Right cardiac atrium (tissue), 5 donors: ENCODE measurements around the gene POLR2C. TPM values are rescaled to one million over a fixed set of nuclear protein-coding genes. Genes with fewer than 3 reads are reported as not detected.

Experiments
- ATAC-seq, 2 donors: fragments of 200-7000 bp; cut with Tn5 transposase; one replicate each; pipeline versions ENCODE4 v1.8.0 to v1.9.1; 2020; ENCODE audit warnings: moderate library complexity in 2 of 2, mild to moderate bottlenecking in 1 of 2
- DNase-seq, 3 donors: peaks; one replicate each; pipeline ENCODE4 v3.0.0-alpha.2; 2020
- H3K27ac ChIP-seq: one replicate; pipeline ENCODE4 v1.5.1; 2013; ENCODE audit warnings: mild to moderate bottlenecking, low read length, control low read depth, moderate library complexity
- H3K27me3 ChIP-seq: one replicate; pipeline ENCODE4 v1.6.1; 2013; ENCODE audit not compliant: control insufficient read depth, insufficient read depth
- H3K4me1 ChIP-seq: one replicate; pipeline ENCODE4 v1.6.1; 2013; ENCODE audit warnings: low read length; ENCODE audit not compliant: control insufficient read depth, insufficient read depth
- H3K4me3 ChIP-seq: one replicate; pipeline ENCODE4 v1.5.1; 2013; ENCODE audit warnings: low read length, control low read depth
- H3K9me3 ChIP-seq: one replicate; pipeline ENCODE4 v1.6.1; 2013; ENCODE audit warnings: low read length; ENCODE audit not compliant: control insufficient read depth
- WGBS: extraction: QIAGEN DNeasy Blood & Tissue Kit; methylation state at CpG from one replicate; pipeline ENCODE4 v1.1.7; 2013; 5-methylcytosine and 5-hydroxymethylcytosine counted together
- intact Hi-C, 4 donors: fragments of 100-400 bp; cut with DNase I; formaldehyde crosslinking; loops; one replicate each; pipeline versions ENCODE4 v1.11.0 to v1.14.0; 2022 to 2023
- polyA plus RNA-seq: library from polyadenylated mRNA; stranded (reverse); fragments of 200-250 nt; gene quantifications from one replicate; pipeline ENCODE4 v1.2.3, GENCODE V29; 2013
- total RNA-seq, 4 donors: library from RNA; stranded (reverse); fragmentation: NEBNext Ultra II Directional; extraction: Animal tissue kit (Norgen Biotek cat#: 25700); gene quantifications; one replicate each; pipeline ENCODE4 v1.2.1, GENCODE V29; 2021
- donor health status: healthy with polysubstance abuse.
- donor health status: DM: no; HTN: yes; CAD: no.
- donor health status: DM: no; HTN: no; CAD: no.
- donor health status: DM: no; HTN: yes; CAD: no; lungs with severe emphysema.
- donor health status: DM: yes; HTN: yes; CAD: no.

The POLR2C gene
- total and polyA plus RNA-seq, 5 donors = 36.8 to 47.7 (median 41.7) TPM

DNA sequence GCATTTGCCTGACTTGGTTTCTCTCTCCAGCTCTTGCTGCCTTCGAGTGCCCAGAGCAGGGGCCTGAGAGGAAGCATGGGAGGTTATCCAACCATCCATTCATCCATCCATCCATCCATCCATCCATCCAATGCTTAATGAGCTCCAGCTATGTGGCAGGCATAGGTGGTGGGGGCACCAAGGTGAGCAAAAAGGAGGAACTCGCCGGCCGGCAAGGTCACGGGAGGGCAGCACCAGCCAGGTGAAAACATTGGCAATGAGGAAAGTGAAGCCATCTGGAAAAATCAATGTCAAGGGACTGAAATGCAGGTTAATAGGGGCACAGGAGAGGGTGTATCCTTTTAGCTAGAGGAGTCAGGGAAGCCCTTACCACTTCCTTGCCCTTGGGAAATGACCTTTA, 42.0 kb downstream of the POLR2C start:
- H3K9me3 ChIP-seq = no peaks in the 10 kb centered on the region
- H3K4me1 ChIP-seq = no peaks in the 10 kb centered on the region
- H3K4me3 ChIP-seq = no peak overlapping the region
- ATAC-seq (no peak), DNase-seq (peak in 1 of 3 donors; percentile 2)
- intact Hi-C loops = no loop called here
- H3K27ac ChIP-seq = no peak overlapping the region
- H3K27me3 ChIP-seq = no peaks in the 10 kb centered on the region
- 87% methylated on average over 5 of the region's 5 CpGs for WGBS

DNA sequence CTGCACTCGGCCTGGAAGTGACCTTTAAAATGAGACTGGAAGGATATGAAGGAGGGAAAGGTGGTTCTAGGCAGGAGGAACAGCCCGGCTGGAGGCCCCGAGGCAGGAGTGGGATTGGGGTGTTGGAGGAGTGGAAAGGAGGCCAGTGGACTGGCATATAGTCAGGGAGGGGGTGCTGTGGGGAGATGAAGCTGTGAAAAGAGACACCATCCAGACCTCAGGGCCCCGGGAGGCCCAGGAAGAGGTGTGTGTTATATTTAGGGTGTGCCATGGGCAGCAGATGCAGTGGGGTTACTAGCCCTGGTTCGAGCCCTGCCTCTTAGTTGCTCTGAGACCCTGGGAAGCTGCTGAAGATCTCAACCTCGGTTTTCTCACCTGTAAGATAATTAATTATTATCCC, 42.7 kb downstream of the POLR2C start:
- Histone ChIP-seq H3K4me1 (no peaks in the 10 kb centered on the region), H3K4me3 (no peak overlapping the region), H3K27me3 (no peaks in the 10 kb centered on the region), H3K27ac (no peak overlapping the region), H3K9me3 (no peaks in the 10 kb centered on the region)
- WGBS = 80% methylated on average over 6 of the region's 6 CpGs
- ATAC-seq = no peak
- DNase-seq = peak; percentile 1 to 39 (median 13)
- intact Hi-C loops = no loop called here

DNA sequence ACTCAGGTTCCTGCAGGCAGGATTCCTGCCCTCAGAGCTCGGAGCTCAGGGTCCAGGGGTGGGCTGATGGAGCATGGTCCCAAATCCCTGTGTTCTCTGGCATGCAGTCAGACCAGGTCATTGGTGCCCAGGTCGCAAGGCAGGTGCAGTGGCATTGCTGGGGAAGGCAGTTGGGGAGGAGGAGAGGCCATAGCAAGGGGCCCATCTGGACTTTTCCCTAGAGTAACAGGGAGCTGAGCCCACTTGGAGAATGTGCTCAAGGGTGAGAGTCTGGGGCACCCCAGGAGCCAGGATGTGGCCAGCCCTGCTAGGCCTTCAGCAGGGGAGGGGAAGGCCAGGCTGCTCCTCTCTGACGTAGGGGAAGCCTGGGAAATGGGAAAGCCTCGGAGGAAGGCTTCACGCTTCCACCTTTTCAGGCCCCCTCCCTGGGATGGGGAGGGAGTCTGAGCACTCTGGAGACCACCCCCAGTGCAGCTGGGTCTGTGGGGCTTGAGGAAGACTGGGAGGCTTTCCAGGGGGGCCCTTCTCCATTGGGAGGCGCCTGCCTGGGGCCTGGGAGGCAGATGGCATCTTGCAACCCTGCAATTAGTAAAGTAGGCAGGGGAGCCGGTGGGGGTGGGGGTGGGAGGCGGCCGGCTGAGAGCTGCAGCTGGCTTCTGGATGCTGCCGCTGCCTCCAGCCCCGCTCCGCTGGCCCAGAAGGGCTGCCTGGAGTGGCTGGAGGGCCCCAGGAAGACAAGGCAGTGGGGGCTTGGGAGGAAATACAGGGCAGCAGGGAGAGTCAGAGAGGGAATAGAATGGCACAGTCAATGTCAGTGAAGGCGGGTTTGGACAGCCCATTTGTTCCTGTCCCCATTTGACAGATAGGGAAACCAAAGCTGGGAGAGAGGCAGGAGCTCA, 44.9 kb downstream of the POLR2C start:
- intact Hi-C loops = no loop called here
- ATAC-seq = no peak
- Histone ChIP-seq H3K9me3 (no peaks in the 10 kb centered on the region), H3K4me3 (no peak overlapping the region), H3K4me1 (no peaks in the 10 kb centered on the region), H3K27ac (no peak overlapping the region), H3K27me3 (no peaks in the 10 kb centered on the region)
- WGBS = 64% methylated on average over 13 of the region's 13 CpGs
- DNase-seq = peak; percentile 9 to 32 (median 22)

DNA sequence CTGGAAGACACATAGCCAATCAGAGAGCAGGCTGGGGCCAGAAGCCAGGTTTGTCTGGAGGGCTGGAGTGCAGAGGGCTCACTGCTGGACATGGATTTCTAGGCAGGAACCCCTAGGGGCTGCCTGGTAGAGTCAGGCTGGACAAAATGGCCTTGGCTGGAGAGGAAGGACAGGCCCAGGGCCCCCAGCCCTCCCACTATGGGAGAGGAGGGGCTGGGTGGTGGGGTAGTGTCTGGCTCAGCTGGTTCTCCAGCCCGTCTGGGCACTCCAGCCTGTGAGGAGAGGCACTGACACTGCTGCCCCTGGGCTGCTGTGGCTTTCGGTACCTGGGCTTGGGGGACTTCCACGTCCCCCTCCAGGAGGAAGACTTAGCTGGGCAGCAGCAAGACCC, 45.6 kb downstream of the POLR2C start:
- no peak overlapping the region for H3K27ac ChIP-seq
- no peaks in the 10 kb centered on the region for H3K4me1 ChIP-seq
- no peaks in the 10 kb centered on the region for H3K9me3 ChIP-seq
- no peak overlapping the region for H3K4me3 ChIP-seq
- H3K27me3 ChIP-seq = no peaks in the 10 kb centered on the region
- DNase-seq = peak; percentile 2 to 21 (median 18)
- ATAC-seq = no peak
- intact Hi-C loops = no loop called here
- WGBS = 89% methylated on average over 3 of the region's 3 CpGs

DNA sequence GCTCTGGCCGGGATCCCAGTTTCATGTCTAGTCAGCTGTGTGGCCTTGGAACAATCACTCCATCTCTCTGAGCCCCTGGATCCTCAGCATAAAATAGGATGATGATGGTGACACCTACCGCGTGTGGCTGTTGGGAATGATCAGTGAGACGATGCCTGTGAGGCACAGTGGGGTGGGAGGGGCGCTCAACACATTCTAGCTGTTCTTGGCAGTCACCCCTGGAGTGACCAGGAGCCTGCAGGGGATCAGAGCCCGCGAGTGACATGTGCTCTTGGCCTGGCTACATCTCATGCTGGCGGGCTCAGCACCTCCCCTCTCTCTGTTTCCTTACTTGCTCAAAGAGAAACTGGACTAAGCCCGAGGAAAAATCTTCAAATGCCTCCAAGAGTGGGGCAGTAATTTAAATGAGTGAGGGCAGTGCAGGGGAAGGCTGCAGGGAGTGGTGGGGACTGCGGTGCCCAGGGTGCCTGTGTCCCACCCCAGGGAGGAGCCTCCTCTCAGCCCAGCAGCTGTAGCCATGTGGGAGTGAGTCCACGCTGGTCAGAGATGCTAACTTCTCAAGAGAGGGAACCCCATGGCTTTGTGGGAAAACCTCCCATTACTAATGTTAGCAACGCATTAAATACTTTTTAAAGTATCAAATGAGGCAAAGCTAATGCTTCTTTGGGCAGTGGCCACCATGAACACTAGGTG, 46.9 kb downstream of the POLR2C start:
- peak; percentile 29 to 33 for ATAC-seq
- H3K4me3 ChIP-seq = no peak overlapping the region
- 58% methylated on average over 12 of the region's 12 CpGs for WGBS
- H3K27ac ChIP-seq = no peak overlapping the region
- no peaks in the 10 kb centered on the region for H3K27me3 ChIP-seq
- H3K4me1 ChIP-seq = no peaks in the 10 kb centered on the region
- H3K9me3 ChIP-seq = no peaks in the 10 kb centered on the region
- DNase-seq = peak; percentile 18 to 64 (median 55)
- intact Hi-C loops = no loop called here

DNA sequence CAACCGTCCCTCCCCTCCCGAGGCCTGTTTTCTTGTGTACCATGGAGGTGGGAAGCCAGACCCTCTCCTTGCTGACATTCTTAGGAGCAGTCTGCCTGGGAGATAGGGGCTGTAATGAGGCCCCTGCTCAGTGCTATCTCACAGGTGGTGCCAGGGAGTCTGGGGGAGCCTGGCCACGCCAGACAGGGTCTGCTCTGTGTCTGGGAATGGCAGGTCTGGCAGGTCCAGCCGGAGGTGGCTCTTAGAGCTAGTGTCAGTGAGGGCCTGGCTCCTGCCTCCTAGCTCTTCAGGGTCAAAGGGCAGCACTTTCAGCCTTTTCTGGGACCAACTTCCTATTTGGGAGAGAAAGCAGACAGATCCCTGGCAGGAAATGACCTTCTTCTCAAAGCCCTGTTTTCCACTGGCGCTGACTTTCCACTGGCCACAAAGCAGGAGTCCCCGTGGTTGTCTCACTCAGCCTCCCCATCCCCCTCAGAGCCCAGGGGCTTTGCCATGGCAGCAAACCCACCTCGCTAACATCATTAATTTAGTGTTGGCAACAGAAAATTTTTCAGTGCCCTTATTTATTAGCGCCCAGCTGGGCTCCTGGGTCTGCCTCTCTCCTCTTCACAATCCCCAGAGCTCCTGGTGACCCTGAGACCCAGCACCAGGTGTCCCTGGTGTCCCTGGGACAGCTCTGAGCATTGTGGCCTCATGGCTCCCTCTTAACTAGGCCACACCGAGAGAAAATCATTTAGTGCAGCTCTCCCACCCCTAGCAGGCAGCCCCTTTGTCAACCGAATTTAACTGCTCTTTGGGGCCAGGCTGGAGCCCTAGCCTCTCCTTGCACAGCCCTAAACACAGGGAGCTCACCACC, 47.8 kb downstream of the POLR2C start:
- intact Hi-C loops = loop anchor here in 2 of 4 donors (10.0 kb wide), 3 partner anchors 45 to 205 kb away; partner anchors contain the start of gene POLR2C (in 1 of the 2)
- Histone ChIP-seq H3K27ac (no peak overlapping the region), H3K4me1 (no peaks in the 10 kb centered on the region), H3K4me3 (no peak overlapping the region), H3K9me3 (no peaks in the 10 kb centered on the region), H3K27me3 (no peaks in the 10 kb centered on the region)
- peak in 1 of 2 donors; percentile 49 for ATAC-seq
- WGBS = 46% methylated on average over 10 of the region's 10 CpGs
- peak in 2 of 3 donors; percentile 20 to 44 for DNase-seq

DNA sequence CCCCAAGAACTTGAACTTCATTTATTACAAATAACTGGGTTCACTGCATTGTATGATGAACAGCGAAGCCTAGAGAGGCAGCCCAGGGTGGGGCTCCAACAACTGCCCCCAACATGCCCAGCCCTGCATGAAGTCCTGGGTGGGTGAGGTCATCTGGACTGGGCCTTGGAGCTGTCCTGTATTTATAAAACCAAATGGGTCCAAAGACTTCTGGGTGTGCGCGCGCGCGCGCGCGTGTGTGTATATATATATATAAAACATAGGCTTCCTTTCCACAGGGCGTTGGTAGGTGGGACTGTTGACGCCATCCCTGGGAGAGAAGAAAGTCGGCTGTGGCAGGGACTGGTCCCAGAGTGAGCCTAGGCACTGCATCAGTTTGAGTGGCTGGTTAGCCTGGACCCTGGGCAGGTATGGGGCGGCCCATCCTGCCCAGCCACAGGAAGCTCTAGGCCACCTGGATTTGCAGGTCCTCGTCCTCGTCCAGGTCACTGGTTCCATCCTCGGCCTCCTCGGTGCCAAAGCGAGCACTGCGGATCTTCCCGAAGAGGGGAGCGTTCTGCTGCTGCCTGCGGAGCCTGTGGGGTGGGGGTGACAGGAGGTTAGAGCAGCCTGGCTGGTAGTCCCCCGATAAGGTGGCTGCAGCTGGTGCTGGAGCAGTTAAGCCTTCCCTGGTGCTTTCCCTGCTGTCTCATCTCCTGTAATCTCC, 50.0 kb downstream of the POLR2C start:
- Histone ChIP-seq H3K27me3 (no peaks in the 10 kb centered on the region), H3K27ac (no peak overlapping the region), H3K9me3 (no peaks in the 10 kb centered on the region), H3K4me1 (no peaks in the 10 kb centered on the region), H3K4me3 (no peak overlapping the region)
- DNase-seq = peak; percentile 4 to 35 (median 23)
- intact Hi-C loops = loop anchor here in 2 of 4 donors (10.0 kb wide), 3 partner anchors 48 to 208 kb away; partner anchors contain the start of gene POLR2C (in 1 of the 2)
- 95% methylated on average over 23 of the region's 23 CpGs for WGBS
- ATAC-seq = no peak

DNA sequence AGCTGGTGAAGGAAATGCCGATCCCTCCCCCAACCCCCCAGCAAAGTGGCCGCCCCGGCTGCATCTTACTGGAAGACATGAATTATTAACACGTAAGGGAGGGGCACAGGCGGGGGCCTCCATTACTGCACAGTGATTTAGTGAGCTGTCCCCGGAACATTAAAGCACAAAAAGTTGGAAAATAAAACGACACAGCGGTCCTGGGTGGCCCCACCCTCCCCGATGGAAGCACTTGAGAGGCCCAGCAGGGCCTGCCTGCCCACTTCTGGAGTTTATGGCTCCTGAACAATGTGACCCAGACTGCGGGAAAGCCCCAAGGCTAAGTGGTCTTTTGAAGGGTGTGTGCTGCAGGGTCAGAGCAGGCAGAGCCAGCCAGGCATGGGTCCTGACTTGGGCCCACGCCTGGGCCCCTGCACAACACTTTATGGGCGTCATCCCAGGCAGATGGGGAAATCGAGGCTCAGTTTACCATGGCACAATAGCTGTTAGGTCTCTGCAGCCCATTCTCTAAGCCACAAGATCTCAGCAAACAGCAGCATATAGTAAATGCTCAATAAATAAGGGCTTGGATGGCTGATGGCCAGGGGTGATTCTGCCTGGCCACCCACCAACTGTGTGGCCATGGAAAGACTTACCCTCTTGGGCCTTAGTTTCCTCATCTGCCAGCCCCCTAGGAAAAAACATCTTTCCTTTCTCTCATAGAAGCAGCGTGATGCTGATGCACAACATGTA, 51.1 kb downstream of the POLR2C start:
- peak in 2 of 3 donors; percentile 9 to 35 for DNase-seq
- H3K9me3 ChIP-seq = no peaks in the 10 kb centered on the region
- intact Hi-C loops = loop anchor here in 2 of 4 donors (10.0 kb wide), 3 partner anchors 49 to 209 kb away; partner anchors contain the start of gene POLR2C (in 1 of the 2)
- WGBS = 81% methylated on average over 14 of the region's 14 CpGs
- ATAC-seq = no peak
- no peaks in the 10 kb centered on the region for H3K4me1 ChIP-seq
- no peak overlapping the region for H3K27ac ChIP-seq
- H3K27me3 ChIP-seq = no peaks in the 10 kb centered on the region
- no peak overlapping the region for H3K4me3 ChIP-seq

DNA sequence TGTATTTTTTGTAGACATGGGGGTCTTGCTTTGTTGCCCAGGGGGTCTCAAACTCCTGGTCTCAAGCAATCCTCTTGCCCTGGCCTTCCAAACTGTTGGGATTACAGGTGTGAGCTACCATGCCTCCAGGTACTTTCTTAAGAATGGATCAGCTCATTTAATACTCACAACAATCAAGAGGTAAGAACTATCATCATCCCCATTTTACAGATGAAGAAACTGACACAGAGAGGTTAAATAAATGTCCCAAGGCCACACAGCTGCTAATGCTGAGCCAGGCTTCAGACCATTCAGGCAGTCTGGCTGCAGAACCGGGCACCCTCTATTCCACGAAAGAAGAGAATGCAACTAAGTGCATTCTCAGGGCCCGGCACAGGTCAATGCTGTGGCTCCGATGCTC, 51.9 kb downstream of the POLR2C start:
- no peak overlapping the region for H3K27ac ChIP-seq
- no peak overlapping the region for H3K4me3 ChIP-seq
- intact Hi-C loops = loop anchor here in 2 of 4 donors (10.0 kb wide), 3 partner anchors 50 to 210 kb away; partner anchors contain the start of gene POLR2C (in 1 of the 2)
- H3K4me1 ChIP-seq = no peaks in the 10 kb centered on the region
- DNase-seq = no peak
- 75% methylated on average over 4 of the region's 4 CpGs for WGBS
- H3K9me3 ChIP-seq = no peaks in the 10 kb centered on the region
- no peaks in the 10 kb centered on the region for H3K27me3 ChIP-seq
- no peak for ATAC-seq
